ENCODE measurements around the gene IL31RA.
A peak's percentile ranks its signal among the peaks of the same experiment; 100 is the strongest.

Gene IL31RA

GRCh38 chr5:55904152-55904551 lies 53.0 kb downstream of the IL31RA start:
- DNase-seq, result no peak

- DNase-seq, result no peak
These were observed 54.1 kb downstream of the IL31RA start for GRCh38 chr5:55905251-55905650.

GRCh38 chr5:55907927-55908326 lies 56.8 kb downstream of the IL31RA start:
- no peak for DNase-seq

GRCh38 chr5:55908804-55909203 lies 57.6 kb downstream of the IL31RA start:
- no peak for DNase-seq

GRCh38 chr5:55911784-55912653 lies 60.9 kb downstream of the IL31RA start:
- no peak for DNase-seq

- DNase-seq, result peak; percentile 60
These were observed 62.6 kb downstream of the IL31RA start for GRCh38 chr5:55913466-55914413.

- DNase-seq, result no peak
These were observed 63.8 kb downstream of the IL31RA start for GRCh38 chr5:55914971-55915370.

- no peak for DNase-seq
These were observed 64.6 kb downstream of the IL31RA start for GRCh38 chr5:55915783-55916182.

GRCh38 chr5:55916986-55917385 lies 65.8 kb downstream of the IL31RA start:
- no peak for DNase-seq

- DNase-seq, result no peak
These were observed 66.4 kb downstream of the IL31RA start for GRCh38 chr5:55917402-55918086.

- DNase-seq, result peak; percentile 29
These were observed 67.2 kb downstream of the IL31RA start for GRCh38 chr5:55918087-55919035.

- DNase-seq, result no peak
These were observed 68.5 kb downstream of the IL31RA start for GRCh38 chr5:55919625-55920024.

GRCh38 chr5:55920784-55921183 lies 69.6 kb downstream of the IL31RA start:
- DNase-seq, result peak; percentile 44

- DNase-seq, result no peak
These were observed 70.5 kb downstream of the IL31RA start for GRCh38 chr5:55921617-55922016.

GRCh38 chr5:55923177-55923771 lies 72.1 kb downstream of the IL31RA start:
- DNase-seq, result peak; percentile 81

GRCh38 chr5:55923865-55924500 lies 72.8 kb downstream of the IL31RA start:
- DNase-seq, result peak; percentile 34

GRCh38 chr5:55924744-55925143 lies 73.6 kb downstream of the IL31RA start:
- no peak for DNase-seq

GRCh38 chr5:55925181-55925580 lies 74.0 kb downstream of the IL31RA start:
- no peak for DNase-seq

GRCh38 chr5:55925712-55926111 lies 74.6 kb downstream of the IL31RA start:
- no peak for DNase-seq

- DNase-seq, result no peak
These were observed 75.3 kb downstream of the IL31RA start for GRCh38 chr5:55926476-55926875.
